GM23248 (cell line): Measurements from ENCODE around the gene AGO4. TPM values are rescaled to one million over a fixed set of nuclear protein-coding genes. Genes with fewer than 3 reads are reported as not detected.
A peak's percentile ranks its signal among the peaks of the same experiment; 100 is the strongest.

ENCODE experiments used
- DNase-seq: peaks from one replicate; pipeline ENCODE4 v3.0.0-alpha.2; 2015
- H2AFZ ChIP-seq: fragments of 200-600 bp; sonication (generic); 2 replicates; pipeline ENCODE4 v1.6.1; 2016; ENCODE audit warnings: antibody characterized with exemption
- H3F3A ChIP-seq: fragments of 200-600 bp; sonication (generic); 2 replicates; pipeline ENCODE4 v1.6.1; 2016; ENCODE audit warnings: mild to moderate bottlenecking, antibody characterized with exemption, mixed run types; ENCODE audit not compliant: insufficient read depth
- H3K27ac ChIP-seq: fragments of 200-600 bp; sonication (generic); 2 replicates; pipeline ENCODE4 v1.5.1; 2016; ENCODE audit warnings: mild to moderate bottlenecking
- H3K27me3 ChIP-seq: fragments of 200-600 bp; sonication (generic); replicated peaks from 2 replicates; pipeline ENCODE4 v1.6.1; 2016; ENCODE audit warnings: mild to moderate bottlenecking; ENCODE audit not compliant: insufficient read depth
- H3K36me3 ChIP-seq: fragments of 200-600 bp; sonication (generic); 2 replicates; pipeline ENCODE4 v1.6.1; 2016; ENCODE audit warnings: low read depth, mild to moderate bottlenecking
- H3K4me1 ChIP-seq: fragments of 200-600 bp; sonication (generic); 2 replicates; pipeline ENCODE4 v1.6.1; 2016; ENCODE audit warnings: mild to moderate bottlenecking; ENCODE audit not compliant: insufficient read depth
- H3K4me2 ChIP-seq: fragments of 200-600 bp; sonication (generic); one replicate; pipeline ENCODE4 v1.6.1; 2016; ENCODE audit warnings: mild to moderate bottlenecking; ENCODE audit not compliant: unreplicated experiment
- H3K4me3 ChIP-seq: fragments of 200-600 bp; sonication (generic); 2 replicates; pipeline ENCODE4 v1.5.1; 2016; ENCODE audit warnings: mild to moderate bottlenecking
- H3K79me2 ChIP-seq: fragments of 200-600 bp; sonication (generic); 2 replicates; pipeline ENCODE4 v1.6.1; 2016; ENCODE audit warnings: mild to moderate bottlenecking; ENCODE audit not compliant: insufficient read depth
- H3K9ac ChIP-seq: fragments of 200-600 bp; sonication (generic); 2 replicates; pipeline ENCODE4 v1.6.1; 2016; ENCODE audit warnings: mild to moderate bottlenecking
- H3K9me2 ChIP-seq: fragments of 200-600 bp; sonication (generic); 2 replicates; pipeline ENCODE4 v1.6.1; 2016; ENCODE audit warnings: mixed run types, mild to moderate bottlenecking, moderate library complexity; ENCODE audit not compliant: insufficient read depth
- H3K9me3 ChIP-seq: fragments of 200-600 bp; sonication (generic); one replicate; pipeline ENCODE4 v1.6.1; 2017; ENCODE audit warnings: low read depth
- H4K20me1 ChIP-seq: fragments of 200-600 bp; sonication (generic); 2 replicates; pipeline ENCODE4 v1.6.0; 2016; ENCODE audit not compliant: insufficient read depth
- EZH2 ChIP-seq: fragments of 200-600 bp; sonication (generic); IDR thresholded peaks from 2 replicates; pipeline ENCODE4 v1.6.1; 2018; ENCODE audit warnings: antibody characterized with exemption, mild to moderate bottlenecking; ENCODE audit not compliant: insufficient read depth, poor library complexity, severe bottlenecking
- EZH2phosphoT487 ChIP-seq: fragments of 200-600 bp; sonication (generic); IDR thresholded peaks from 2 replicates; pipeline ENCODE4 v1.6.1; 2018; ENCODE audit warnings: antibody characterized with exemption, moderate library complexity, mild to moderate bottlenecking, low read depth; ENCODE audit not compliant: insufficient read depth
- WGBS, 2 experiments: methylation state at CpG; one replicate each; pipeline ENCODE4 v1.1.6; 2015 to 2017; ENCODE audit warnings: low lambda C conversion rate in 2 of 2, low coverage in 1 of 2; ENCODE audit errors: missing lambda C conversion rate in 2 of 2; 5-methylcytosine and 5-hydroxymethylcytosine counted together
- in situ Hi-C: fragments of 300-500 bp; cut with MboI; formaldehyde crosslinking; loops from 2 replicates; pipeline ENCODE4 v1.15.0; 2020
- polyA plus RNA-seq: library from polyadenylated mRNA; unstranded; fragments of >200 nt; fragmentation: Nextera tagmentation; extraction: Ambion mirVana; gene quantifications from 2 replicates; pipeline ENCODE4 v1.2.1, GENCODE V29; 2016
- total RNA-seq: library from RNA; depleted of rRNA; stranded (reverse); fragments of >200 nt; shearing (Covaris generic); gene quantifications from 2 replicates; pipeline ENCODE4 v1.2.3, GENCODE V29; 2014

The AGO4 gene
- total and polyA plus RNA-seq, 2 experiments from 2014 or later: 4.4 to 6.4 TPM

DNA sequence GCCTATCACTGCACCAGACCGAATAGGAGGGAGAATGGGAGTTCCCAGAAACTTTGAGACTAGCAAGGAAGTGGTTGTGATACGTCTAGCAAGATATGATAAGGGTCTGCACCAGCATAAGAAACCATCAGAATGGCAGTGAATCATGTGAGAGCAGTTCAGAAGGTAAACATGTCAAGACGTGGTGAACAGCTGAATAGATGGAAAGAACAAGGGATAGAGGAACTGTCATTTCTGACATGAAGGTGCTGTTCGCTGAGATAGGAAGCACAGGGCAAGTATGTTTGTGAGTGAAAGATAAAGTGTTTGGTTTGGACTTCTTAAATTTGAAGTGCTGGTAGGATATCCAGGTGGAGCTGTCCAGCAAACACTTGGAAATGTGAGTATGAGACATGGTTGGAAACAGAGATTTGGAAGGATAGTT is 74.0 kb downstream of the AGO4 start:
- 48 to 61% methylated on average over 4 of the region's 4 CpGs for WGBS, 2 experiments
- no peaks in the 10 kb centered on the region for H3K9me2 ChIP-seq
- H3K9me3 ChIP-seq: no peaks in the 10 kb centered on the region
- H3K79me2 ChIP-seq: peaks cover 22% of the 10 kb centered on the region
- no peaks in the 10 kb centered on the region for H4K20me1 ChIP-seq
- TF ChIP-seq EZH2phosphoT487: no peak
- no peak for TF ChIP-seq EZH2
- no peak overlapping the region for H3K27ac ChIP-seq
- in situ Hi-C loops: no loop called here
- no peak overlapping the region for H3K9ac ChIP-seq
- no peaks in the 10 kb centered on the region for H3K4me1 ChIP-seq
- H3F3A ChIP-seq: no peaks in the 10 kb centered on the region
- H3K4me3 ChIP-seq: no peak overlapping the region
- no peaks in the 10 kb centered on the region for H3K27me3 ChIP-seq
- H3K36me3 ChIP-seq: no peaks in the 10 kb centered on the region
- no peak overlapping the region for H3K4me2 ChIP-seq
- peak; percentile 24 for DNase-seq
- H2AFZ ChIP-seq: no peak overlapping the region

DNA sequence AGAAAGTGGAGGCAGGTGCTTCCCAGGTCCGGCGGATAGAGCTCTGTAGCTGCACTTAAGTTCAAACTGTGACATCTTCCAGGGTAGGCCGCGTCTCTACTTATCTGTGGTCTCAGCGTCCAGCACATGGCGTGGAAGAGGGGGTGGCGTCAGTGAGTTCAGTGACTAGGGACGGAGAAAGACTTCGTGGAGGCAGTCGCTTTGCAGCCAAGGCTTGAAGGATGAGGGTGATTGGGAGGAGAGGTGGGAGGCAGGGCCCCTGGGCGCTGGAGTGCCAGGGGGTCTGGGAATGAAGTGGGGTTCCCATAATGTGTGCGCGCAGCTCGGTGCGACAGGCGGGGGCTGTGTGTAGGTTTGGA is 74.7 kb downstream of the AGO4 start:
- in situ Hi-C loops: no loop called here
- Histone ChIP-seq H3K9me3 (no peaks in the 10 kb centered on the region), H3K79me2 (peaks cover 22% of the 10 kb centered on the region), H3K36me3 (no peaks in the 10 kb centered on the region), H4K20me1 (no peaks in the 10 kb centered on the region), H3K4me2 (no peak overlapping the region), H3K27me3 (no peaks in the 10 kb centered on the region), H3F3A (no peaks in the 10 kb centered on the region), H3K9ac (no peak overlapping the region), H3K4me1 (no peaks in the 10 kb centered on the region), H3K4me3 (peak overlapping the region; percentile 38; the same call in 1 of the 2 replicates), H3K27ac (no peak overlapping the region), H2AFZ (peak overlapping the region; percentile 59), H3K9me2 (no peaks in the 10 kb centered on the region)
- DNase-seq: no peak
- WGBS, 2 experiments: 45 to 46% methylated on average over 16 of the region's 16 CpGs
- TF ChIP-seq EZH2: no peak
- TF ChIP-seq EZH2phosphoT487: no peak

DNA sequence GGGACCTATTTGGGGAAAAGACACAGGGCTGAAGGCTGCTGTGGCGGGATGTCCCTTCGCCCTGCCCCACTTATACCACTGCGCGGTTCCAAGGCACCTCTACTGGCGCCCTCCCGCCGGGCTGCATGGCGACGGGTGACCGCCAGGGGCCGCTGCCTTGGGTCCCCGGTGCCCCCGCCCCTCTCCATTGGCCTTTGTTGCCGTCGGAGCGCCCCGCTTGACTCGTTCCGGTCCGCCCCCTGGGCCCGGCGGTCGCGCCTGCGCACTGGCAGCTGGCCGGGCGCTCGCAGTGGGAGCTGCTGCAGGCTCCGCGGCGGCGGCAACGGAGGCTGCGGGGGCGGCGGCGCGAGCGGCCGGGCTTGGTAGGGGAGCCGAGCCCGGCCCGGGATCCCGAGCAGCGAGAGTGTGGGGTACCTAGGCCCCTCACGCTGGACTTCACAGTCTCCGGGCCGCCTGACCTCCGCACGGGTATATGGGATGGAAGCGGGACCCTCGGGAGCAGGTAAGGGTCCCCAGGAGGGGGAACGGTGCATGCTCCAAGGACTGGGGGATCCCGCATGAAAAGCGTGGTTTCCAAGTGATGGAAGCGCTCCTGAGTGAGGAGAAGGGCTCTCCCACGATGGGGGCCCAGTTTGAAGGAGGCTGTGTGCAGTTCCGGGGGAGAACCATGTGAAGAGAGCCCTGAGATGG is 75.3 kb downstream of the AGO4 start, which contains the start of gene AGO1:
TSS of gene AGO1 (plus strand) at position 265 of the 690 bp plus-strand sequence. CDS start at position 478, 213 bp downstream.
- in situ Hi-C loops: no loop called here
- Histone ChIP-seq H3K4me3 (peak within 1 kb of the TSS; percentile 94), H2AFZ (peak within 1 kb of the TSS; percentile 95), H3K9ac (peak within 1 kb of the TSS; percentile 91), H3K79me2 (peaks cover 22% of the 10 kb centered on the region), H3K27ac (0 out of 2 replicates have a peak within 1 kb of the TSS, but pooled peaks have one; percentile 8), H3K4me2 (peak within 1 kb of the TSS; percentile 87), H3K36me3 (no peaks in the 10 kb centered on the region), H4K20me1 (no peaks in the 10 kb centered on the region), H3K9me2 (no peaks in the 10 kb centered on the region), H3F3A (no peaks in the 10 kb centered on the region), H3K9me3 (no peaks in the 10 kb centered on the region), H3K27me3 (no peaks in the 10 kb centered on the region), H3K4me1 (no peaks in the 10 kb centered on the region)
- no peak for TF ChIP-seq EZH2
- TF ChIP-seq EZH2phosphoT487: no peak
- 1 to 2% methylated on average over 17 to 51 of the region's 58 CpGs for WGBS, 2 experiments
- peak; percentile 97 for DNase-seq

DNA sequence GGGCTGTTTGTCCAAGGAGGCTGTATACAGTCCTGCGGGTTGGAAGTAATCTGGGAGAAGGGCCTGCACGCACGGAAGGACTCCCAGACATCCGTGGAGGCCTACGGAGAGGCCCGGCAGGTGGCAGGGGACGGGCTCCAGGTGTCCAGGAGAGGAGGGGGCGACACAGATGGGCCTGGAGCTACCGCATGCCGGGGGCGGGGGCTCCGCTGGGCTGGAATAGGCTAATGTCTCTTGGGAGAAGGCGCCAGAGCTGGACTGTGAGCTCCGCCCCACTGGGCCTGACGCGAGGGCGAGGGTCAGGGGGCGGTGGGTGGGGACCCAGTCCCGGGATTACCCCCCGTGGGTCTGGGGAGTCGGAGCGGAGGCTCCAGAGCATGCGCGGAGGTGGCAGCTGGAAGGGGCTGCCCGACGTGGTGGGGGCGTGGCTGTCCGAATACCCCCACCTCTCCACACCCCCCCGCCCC is 75.9 kb downstream of the AGO4 start:
- in situ Hi-C loops: no loop called here

More for the DNA sequence above, 75.9 kb downstream of the AGO4 start:
- Histone ChIP-seq H3K36me3 (no peaks in the 10 kb centered on the region), H3K27me3 (no peaks in the 10 kb centered on the region), H3K4me3 (peak overlapping the region; percentile 94), H3K27ac (no peak overlapping the region), H3K9me3 (no peaks in the 10 kb centered on the region), H3K4me2 (peak overlapping the region; percentile 87), H3K79me2 (peaks cover 22% of the 10 kb centered on the region), H3K4me1 (no peaks in the 10 kb centered on the region), H3K9me2 (no peaks in the 10 kb centered on the region), H3F3A (no peaks in the 10 kb centered on the region), H3K9ac (peak overlapping the region; percentile 91), H4K20me1 (no peaks in the 10 kb centered on the region), H2AFZ (peak overlapping the region; percentile 95)
- TF ChIP-seq EZH2phosphoT487 (no peak), EZH2 (no peak)
- 0 to 1% methylated on average over 7 to 29 of the region's 29 CpGs for WGBS, 2 experiments
- peak; percentile 45 for DNase-seq
